HTR-8/SVneo (cell line): ENCODE results near the gene PITX1.
A peak's percentile ranks its signal among the peaks of the same experiment; 100 is the strongest.

Source experiments
- DNase-seq: peaks from one replicate; pipeline ENCODE4 v3.0.0; 2011; ENCODE audit warnings: low spot score, mixed read lengths; ENCODE audit not compliant: insufficient read length
- FAIRE-seq: peaks from 2 replicates; lab custom pipeline; 2011; peaks lifted over from hg19 to GRCh38; lab: Jason Lieb, UNC

Gene PITX1

DNA sequence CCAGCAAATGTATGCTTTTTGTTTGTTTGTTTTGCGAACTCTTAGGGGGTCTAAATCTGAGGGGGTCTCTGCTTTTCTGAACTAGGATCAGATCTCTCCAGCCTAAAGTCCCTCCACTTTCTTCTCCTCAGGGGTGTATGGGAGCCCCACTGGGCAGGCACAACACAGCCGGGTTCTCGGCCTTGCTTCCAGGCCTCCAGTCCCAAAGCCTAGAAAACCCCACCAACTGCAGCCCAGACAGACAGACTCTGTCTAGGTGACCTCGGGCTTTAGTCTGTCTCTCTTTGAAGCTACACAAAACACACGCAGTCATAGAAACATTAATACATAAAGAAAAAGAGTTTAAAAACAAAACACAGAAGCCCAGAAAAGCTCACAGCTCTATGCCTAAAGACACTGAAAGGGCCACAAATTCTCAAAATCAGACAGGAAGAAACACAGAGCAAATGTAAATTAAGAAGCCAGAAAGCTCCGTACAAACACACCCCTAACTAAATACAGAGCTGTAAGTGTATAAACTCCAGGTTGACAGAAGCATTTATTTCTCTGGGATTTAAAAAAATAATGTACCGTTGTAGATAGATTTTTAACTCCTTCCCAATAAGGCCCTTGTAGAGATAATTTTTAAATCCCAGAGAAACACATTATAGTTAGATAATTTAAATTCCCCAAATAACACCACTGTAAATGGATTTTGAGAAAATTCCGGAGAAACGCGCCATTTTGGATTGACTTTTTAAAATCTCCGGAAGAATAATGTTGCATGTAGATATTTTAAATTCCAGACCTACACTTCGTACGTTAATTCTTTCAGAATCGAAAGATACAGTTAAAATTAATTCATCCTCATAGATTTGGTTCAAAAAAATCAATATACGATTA lies 2.0 kb downstream of the PITX1 start:
- DNase-seq (no peak), FAIRE-seq (no peak)

DNA sequence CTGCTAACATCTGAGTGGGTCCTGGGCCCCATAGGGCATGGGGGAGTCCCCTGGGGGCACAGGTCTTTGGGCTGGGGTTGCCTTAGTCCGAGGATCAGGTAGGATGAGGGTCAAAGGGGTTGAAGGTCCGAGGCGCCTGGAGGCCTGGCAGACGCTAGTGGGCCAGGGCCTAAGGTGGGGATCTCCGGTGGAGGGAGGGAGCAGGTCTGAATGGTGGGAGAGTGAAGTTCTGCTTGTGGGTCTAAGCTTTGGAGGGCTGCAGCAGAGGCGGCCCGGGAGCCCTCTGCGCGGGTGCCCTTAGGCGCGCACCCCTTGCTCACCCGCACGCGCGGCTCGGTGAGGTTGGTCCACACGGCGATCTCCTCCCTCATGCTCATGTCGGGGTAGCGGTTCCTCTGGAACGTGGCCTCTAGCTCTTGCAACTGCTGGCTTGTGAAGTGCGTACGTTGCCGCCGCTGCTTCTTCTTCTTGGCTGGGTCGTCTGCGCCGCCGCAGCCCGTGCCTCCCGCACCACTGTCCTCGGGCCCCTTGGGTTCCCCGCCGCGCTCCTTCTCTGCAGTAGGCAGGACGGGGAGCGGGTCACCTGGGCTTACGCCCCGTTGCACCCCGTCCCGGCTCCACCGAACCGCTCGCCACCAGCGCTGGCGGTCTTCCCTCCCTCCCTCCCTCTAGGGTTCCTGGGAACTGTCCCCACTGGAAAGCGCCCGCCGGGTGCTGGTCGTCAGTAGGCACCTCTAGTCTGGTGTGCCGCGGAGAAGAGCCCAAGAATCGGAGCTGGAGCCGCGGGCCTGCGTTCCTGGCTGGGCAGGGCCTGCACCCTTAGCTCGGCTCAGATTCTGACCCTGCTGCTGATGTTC lies 2.8 kb downstream of the PITX1 start:
- no peak for FAIRE-seq
- no peak for DNase-seq

DNA sequence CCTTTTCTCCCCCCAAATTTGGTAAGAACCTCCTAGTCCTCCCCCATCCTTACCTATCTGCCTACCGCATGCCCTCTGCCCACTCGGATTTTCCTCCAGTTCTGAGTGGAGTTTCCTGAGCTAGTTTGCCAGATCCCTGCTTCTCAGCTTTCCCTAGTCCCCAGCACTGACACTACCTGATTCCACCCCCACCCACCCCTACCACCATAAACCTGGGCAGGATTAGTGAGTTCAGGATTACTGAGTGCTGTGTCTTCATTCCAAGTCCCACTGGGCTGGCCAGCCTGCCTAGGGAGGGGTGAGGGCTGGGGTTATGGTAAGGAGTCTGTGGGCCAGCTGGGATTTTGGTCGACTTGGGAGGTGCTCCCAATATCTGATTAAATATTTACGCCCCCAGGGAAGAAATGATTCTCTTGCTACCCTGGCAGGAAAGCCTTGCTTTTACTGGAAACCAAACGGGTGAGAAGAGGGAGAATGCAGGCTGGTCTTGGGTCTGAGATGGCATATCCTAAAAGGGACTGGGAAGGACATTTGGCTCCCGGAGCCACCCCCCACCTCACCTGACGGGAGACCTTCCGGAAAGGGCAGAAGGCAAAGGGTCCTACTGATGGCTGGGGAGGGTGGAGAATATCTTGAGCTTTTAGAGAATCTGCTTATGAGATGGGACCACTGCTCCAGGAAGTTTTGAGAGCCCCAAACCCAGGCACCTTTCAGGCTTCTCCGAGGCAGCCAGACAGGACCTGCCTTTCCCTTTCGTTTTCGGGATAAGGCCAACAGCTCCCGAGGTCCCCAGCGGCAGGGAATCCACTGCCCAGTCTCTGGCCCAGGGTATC lies 3.7 kb downstream of the PITX1 start:
- no peak for DNase-seq
- no peak for FAIRE-seq

DNA sequence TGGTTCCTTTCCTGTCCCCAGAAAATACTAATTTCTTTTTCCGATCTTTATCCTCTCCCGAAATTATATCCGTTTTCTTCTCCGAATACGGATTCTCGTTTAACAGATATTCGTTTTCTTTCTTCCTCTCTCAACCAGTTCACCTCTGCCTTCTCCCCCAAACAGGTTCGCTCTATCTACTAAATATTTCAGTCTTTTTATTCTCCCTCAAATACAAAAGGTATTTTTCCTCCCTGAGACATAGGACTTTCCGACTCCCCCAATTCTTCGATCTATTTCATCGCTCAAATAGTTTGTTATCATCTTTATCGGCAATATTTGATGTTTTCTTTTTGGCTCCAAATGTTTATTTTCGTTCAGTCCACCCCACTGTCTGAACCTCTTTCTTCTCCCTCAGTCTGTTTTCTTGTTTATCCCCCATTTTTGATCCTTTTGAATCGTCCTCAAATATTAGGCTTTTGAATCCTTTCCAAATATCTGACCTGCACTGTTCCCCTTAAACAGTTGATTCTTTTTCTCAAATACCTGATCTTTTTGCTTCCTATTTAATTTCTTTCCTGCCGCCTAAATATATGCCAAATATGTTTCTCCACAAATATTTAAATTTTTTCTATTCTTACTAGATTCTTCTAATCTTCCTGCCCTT lies 4.4 kb downstream of the PITX1 start:
- DNase-seq (no peak), FAIRE-seq (no peak)

DNA sequence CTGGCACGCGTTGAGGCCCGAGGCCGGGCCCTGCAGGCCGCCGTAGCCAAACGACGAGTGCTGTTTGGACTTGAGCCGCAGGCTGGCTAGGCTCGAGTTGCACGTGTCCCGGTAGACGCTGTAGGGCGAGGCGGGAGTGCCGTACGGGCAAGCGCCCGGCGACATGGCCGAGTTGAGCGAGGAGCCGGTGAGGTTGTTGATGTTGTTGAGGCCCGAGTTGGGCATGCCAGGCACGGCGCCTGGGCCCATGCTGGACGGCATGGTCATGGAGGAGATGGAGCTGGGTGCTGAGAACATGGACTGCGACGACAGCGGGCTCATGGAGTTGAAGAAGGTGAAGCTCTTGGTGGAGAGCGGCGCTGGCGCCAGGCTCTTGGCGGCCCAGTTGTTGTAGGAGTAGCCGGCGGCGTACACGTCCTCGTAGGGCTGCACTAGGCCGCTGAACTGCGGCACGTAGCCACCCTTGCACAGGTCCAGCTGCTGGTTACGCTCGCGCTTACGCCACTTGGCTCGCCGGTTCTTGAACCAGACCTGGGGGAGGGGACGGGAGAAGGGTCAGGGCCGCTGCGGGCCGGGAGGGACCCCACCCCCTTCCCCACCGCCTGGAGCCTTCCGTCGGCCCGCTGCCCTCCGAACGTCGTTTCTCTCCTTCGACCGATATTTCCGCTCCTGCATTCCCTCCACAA lies 5.1 kb downstream of the PITX1 start:
- FAIRE-seq, result no peak
- DNase-seq, result no peak

DNA sequence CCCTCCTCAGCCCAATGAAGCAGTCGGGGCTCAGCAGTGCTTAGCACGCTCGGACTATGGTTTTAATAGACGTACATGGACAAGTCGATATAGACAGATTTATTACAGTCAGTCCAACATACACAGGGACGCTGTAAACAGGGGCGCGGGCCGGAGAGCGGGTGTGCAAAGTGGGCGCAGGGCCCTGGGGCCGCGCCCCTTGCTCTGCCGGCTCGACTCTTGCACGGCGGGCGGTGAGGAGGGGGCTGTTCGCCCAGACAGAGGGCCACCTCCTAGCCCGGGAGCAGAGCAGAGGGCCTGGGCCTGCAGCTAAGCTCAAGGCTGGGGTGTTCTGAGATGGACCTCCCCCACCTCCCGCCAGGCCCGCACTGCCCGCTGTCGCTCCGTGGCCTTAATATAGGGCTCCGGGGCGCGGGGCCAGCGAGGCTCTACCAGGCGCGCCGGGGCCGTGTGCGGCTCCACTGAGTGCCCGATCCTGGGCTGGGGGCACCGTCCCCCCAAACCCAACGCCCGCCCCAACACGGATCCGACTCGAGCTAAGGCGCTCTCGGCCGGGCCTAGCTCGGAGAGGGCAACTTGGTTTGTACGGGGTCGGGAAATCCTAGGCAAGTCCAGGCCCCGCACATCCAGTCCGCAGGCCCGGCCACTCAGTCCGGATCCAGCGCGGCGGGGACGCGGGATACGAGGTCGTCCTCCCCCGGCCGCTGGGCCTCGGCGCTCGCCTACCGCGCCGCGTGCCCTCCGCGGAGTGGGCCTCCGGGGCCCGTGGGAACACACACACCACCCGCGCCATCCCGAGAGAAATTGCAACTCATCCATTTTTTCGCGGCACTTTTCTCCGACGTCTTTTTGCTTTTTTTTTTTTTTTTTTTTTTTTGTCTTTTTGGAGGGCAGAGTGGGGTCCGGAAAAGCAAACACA lies 6.1 kb downstream of the PITX1 start:
- DNase-seq (no peak), FAIRE-seq (no peak)

DNA sequence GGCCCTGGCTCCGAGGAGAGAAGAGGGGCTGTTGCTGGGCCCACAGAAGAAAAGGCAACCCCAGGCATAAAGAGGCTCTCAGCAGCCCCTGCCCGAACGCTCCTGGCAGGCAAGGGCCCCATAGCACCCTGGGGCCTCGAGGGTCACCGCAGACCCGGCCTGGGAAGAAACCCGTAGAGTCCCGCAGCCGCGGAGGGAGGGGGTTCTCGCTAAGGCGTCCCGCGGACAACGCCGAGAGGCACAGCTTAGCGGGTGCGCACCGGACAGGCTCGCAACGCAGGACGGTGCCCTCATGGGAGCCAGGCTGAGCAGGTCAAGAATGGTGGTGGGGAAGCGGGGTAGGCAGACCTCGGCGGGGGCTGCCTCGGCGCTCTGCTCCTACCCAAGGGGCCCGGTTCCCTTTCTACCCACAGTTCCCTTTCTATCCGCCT lies 6.7 kb downstream of the PITX1 start:
- FAIRE-seq (no peak), DNase-seq (no peak)

DNA sequence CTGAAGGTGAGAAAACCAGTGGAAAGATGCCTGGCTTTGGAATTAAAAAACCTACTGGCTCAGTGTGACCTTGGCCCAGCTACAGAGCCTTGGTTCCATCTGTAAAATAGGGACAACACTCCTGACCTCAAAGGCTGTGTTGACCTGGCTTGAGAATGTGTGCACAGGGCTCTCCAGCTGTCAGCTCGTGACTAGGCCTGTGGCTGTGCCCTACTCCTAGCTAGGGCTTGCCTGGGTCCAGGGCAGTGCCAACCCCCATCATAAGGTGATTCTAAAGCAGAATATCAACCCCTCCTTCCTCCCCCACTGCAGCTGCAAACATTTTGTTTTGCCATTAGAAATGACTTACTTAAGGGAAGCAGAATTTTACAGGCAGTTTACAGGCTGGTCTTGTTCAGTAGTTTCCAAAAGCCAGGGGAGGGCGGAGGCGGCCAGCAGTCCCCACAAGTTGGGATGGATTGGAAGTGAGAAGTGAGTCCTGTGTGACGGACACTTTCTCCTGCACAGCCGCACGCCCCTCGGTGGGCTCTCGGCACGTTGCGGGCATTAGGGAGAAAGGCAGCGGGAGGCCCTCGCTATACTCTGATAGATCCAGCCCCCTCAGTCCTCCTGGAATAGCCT lies 7.3 kb downstream of the PITX1 start:
- DNase-seq, result no peak

DNA sequence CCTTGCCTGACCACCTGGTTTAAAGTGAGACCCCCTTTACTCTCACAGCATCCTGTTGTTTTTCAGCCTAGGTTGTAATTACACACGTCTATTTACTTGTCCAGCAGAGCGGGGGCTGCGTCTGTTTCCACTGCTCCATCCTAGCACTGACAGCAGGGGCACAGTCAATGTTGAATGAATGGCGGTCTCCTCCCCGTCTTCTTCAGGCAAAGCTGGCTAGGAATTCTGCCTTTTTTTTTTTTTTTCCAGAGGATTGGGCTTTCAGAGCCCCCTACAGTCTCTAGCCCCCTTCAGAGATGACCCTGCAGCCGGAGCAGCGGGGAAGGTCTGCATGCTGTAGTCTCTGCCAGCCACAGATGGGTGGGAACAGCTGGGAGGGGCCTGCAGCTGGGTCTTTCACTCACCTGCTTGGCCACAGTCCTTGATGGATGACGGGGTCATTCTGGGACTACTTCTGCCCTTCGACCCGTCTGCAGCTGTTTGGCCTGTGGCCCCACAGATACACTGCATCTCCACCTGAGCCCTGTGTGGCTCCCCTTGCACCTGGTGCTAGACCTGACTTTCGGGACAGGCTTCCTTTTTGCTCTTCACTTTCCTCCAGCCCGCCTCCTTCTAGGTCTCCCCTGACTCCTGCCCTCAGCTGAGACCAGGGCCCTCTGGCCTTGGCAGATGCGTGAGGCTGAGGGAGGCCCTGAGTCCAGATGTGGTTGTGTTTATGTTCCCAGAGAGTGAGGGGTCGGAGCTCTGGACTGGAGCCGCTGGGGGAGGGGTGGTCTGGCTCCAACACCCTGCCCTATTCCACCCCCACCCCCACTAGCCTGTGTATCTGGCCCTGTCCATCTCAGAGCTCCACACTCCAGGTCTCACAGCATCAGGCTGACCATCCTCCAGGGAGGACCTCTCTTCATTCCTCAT lies 8.0 kb downstream of the PITX1 start:
- DNase-seq, result no peak
- FAIRE-seq, result no peak

More for the DNA sequence above, 7.3 kb downstream of the PITX1 start:
- FAIRE-seq, result no peak

DNA sequence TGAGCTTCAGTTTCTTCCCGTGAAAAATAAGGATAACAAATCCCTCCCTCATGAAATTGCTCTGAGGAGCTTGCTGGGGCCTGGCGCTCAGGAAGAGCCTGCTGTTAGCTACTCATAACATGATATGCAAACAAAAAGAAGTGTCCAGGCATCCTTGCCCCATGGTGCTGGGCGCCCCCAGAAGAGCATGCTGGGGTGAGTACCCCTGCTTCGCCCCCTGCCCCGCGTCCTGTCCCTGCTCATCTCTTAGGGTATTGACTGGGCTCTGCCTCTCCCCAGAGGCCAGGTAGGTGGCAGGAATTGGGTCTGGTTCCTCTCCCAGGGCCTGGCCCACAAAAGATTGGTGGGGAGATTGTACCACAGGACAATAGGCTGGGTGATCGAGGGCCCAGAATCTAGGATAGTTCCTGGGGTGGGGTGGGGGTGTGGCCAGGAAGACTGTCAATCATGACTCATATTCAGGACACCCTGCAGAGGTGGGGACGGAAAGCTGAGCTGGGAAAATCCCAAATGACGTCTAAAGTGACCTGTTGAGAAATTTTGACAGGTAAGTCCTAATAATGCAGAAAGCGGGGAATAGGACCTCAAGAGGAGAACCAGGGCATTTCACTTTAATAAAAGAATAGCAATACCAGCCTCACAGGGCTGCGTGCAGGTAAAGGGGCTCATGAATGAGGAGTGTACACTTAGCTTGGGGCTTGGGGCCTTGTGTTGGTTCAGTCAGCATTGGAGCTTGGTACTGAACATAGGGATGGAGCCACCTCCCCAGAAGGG lies 8.9 kb downstream of the PITX1 start:
- FAIRE-seq, result no peak
- DNase-seq, result no peak

DNA sequence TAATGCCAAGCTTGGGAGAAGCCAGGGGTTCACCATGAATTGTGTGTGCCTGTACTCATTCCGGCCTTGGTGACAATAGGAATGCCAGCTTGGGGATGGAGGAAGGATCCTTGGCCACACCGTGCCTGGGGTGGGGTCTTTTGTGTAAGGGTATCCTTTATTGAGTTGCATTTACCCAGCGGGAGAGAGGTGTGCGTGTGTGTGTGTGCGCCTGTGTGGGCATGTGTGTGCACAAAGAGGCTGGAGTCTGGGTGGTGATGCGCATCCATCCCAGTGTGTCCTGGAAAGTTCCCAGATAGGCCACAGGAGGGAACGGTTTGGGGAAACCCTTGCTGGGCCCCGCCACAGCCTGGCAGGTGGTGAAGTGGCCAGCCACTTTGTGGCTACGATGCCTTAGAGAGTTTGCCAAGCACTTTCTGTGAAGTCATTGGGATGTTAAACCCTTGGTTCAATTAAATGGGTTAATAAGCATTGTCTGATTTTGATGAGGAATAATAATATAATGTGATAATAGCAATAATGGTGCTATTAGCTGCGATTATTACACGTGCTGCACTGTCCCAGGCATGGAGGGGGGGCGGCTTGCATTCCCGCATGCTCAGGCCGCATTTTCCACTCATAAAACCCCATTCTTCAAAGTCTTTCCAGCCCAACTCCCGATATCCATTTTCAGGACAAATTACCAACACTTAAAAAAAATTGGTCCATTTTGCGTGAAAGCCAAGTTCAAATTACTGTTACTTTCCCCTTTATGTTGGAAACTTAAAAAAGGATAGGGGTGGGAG lies 13.7 kb downstream of the PITX1 start:
- no peak for DNase-seq

DNA sequence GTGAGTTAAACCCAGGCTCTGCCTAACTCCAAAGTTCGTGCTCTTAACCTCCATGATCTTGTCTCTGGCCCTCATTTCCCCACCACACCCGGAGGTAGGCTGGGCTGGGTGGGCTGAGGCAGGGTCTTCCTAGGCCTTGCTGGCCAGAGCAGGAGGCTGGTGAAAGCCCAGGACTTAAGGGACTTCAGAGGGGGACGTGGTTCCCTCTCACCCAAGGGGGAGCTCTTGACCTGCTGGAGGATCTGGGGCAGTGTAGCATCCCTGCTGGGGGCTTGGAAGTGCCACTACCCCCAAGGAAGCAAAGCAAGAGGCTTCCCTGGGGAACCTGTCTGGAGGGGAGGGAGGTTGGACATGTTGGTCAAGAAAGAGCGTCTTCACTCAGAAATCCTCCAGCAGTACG lies 14.7 kb downstream of the PITX1 start:
- FAIRE-seq, result no peak

More for the DNA sequence above, 13.7 kb downstream of the PITX1 start:
- peak; percentile 20 for FAIRE-seq

DNA sequence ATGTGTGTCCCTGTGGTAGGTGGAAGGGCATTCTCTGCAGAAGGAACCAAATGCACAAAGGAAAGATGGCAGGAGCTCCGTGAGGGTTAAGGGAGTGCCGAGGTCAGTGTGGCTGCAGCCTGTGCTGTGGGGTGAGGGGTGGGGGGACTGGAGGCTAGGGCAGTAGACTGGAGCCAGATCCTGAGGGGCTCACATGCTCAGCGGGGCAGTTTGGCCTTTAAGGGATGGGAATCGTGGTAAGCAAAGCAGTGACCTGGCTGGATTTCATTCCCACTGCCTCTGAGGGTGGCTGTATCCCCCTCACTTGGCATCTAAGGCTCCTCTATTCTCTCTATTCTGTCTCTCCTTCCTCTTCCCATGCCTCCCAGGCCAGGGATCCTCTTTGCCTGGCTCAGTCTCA lies 15.6 kb downstream of the PITX1 start:
- FAIRE-seq (no peak), DNase-seq (no peak)

More for the DNA sequence above, 14.7 kb downstream of the PITX1 start:
- no peak for DNase-seq

DNA sequence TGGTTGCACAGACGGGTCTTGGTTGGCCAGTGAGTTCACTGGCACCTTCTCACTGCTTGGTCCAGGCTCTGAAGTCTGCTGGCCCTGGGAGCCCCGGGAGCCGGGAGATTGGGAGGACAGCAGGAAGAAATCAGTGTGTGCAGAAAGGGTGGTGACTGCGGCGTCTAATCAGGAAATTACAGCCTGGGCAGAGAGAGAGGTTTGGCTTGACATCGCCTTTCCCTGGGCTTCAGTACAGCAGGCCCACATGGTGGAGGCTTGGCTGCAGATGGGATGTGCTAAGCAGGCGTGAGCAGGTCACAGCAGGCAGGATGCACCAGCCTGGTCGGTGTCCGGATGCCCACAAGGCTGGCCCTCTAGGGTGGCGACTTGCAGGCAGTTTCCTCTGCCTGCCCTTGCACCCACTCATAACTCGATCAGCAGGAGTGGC lies 17.2 kb downstream of the PITX1 start:
- no peak for FAIRE-seq
- no peak for DNase-seq

DNA sequence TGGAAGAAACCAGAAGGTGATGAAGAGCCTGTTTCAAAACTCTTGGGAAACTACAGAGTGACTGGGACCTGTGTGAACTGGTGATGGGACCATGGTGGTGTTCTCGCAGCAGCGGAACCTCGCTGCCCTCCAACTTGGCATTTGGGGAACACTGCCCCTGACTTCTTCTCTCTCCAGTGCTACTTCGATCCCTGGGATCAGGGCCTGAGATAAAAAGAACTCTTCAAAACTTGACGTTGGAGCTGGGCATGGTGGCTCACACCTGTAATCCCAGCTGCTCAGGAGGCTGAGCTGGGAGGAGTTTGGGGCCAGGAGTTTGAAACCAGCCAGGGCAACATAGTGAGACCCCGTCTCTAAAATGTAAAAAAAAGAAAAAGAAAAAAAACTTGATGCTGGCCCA lies 18.1 kb downstream of the PITX1 start:
- FAIRE-seq (no peak), DNase-seq (no peak)
